Suprapubic skin (tissue), 4 donors: Measurements from ENCODE around the gene RPL21. TPM values are rescaled to one million over a fixed set of nuclear protein-coding genes. Genes with fewer than 3 reads are reported as not detected.
"Not testable (repeated sequence)": the region's sequence is repeated elsewhere in the genome, so short reads cannot be mapped to it uniquely, and the experiment has no call there.

Experiments
- DNase-seq, 2 donors: peaks; one replicate each; pipeline ENCODE4 v3.0.0-alpha.2; 2019; ENCODE audit warnings: low spot score in 2 of 2
- H3K27ac ChIP-seq: fragments of 200-600 bp; sonication (generic); one replicate; pipeline ENCODE4 v1.5.1; 2019
- H3K27me3 ChIP-seq: fragments of 200-600 bp; sonication (generic); one replicate; pipeline ENCODE4 v1.5.1; 2019
- H3K36me3 ChIP-seq: fragments of 200-600 bp; sonication (generic); one replicate; pipeline ENCODE4 v1.5.1; 2019
- H3K4me1 ChIP-seq: fragments of 200-600 bp; sonication (generic); one replicate; pipeline ENCODE4 v1.5.1; 2019
- H3K4me3 ChIP-seq: fragments of 200-600 bp; sonication (generic); one replicate; pipeline ENCODE4 v1.5.1; 2019; ENCODE audit warnings: mild to moderate bottlenecking
- H3K9me3 ChIP-seq: fragments of 200-600 bp; sonication (generic); one replicate; pipeline ENCODE4 v1.5.1; 2019
- CTCF ChIP-seq, 2 donors: fragments of 200-600 bp in 1 of 2; fragments of 450-650 bp in 1 of 2; sonication (generic) in 1 of 2; IDR thresholded peaks; one replicate each; pipeline ENCODE4 v1.5.1; 2016 to 2019; ENCODE audit warnings: antibody characterized with exemption in 2 of 2, mild to moderate bottlenecking in 1 of 2, moderate library complexity in 1 of 2
- EP300 ChIP-seq: sonication (generic); formaldehyde crosslinking; IDR thresholded peaks from one replicate; pipeline ENCODE4 v1.6.1; 2017; ENCODE audit warnings: antibody characterized with exemption
- POLR2A ChIP-seq, 2 donors: fragments of 450-650 bp; IDR thresholded peaks; one replicate each; pipeline ENCODE4 v1.6.1; 2017; ENCODE audit warnings: antibody characterized with exemption in 2 of 2, mild to moderate bottlenecking in 2 of 2, moderate library complexity in 2 of 2
- POLR2AphosphoS5 ChIP-seq, 3 donors: sonication (generic); formaldehyde crosslinking; IDR thresholded peaks; one replicate each; pipeline ENCODE4 v1.6.1; 2017; ENCODE audit warnings: antibody characterized with exemption in 3 of 3
- WGBS: methylation state at CpG from one replicate; pipeline ENCODE4 v1.1.5; 2018; 5-methylcytosine and 5-hydroxymethylcytosine counted together
- total RNA-seq, 4 donors: library from RNA; depleted of rRNA; stranded (reverse); fragments of >200 nt; gene quantifications; one replicate each; pipeline ENCODE4 v1.1.0, GENCODE V29; 2016

RPL21 gene
- total RNA-seq, 4 donors from 2014 or later, result 337 to 951 (median 832) TPM

DNA sequence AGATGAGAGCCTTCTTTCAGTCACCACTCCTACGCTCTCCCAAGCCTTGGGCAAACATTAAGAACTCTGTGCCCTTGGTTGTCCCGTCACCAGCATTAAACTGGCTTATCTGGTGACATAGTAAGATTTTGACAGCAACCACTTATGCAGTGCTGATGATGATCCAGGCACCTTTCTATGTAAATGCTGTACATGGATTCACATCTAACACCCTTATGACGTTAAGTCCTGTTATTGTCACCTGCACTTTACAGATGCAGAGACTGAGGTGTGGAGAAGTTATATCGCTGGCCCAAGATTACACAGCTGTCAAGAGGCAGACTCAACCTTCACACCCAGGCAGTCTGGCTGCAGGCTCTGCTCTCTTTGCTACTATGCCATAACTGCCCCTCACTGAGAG is 44.3 kb downstream of the RPL21 start:
- Histone ChIP-seq H3K4me3 (no peak overlapping the region), H3K9me3 (no peaks in the 10 kb centered on the region), H3K4me1 (no peaks in the 10 kb centered on the region), H3K27ac (no peak overlapping the region), H3K27me3 (peaks cover 7% of the 10 kb centered on the region), H3K36me3 (no peaks in the 10 kb centered on the region)
- no peak for TF ChIP-seq CTCF (IDR thresholded peaks at IDR 0.05)
- TF ChIP-seq EP300, result no peak
- TF ChIP-seq POLR2A (IDR thresholded peaks at IDR 0.05), result no peak
- TF ChIP-seq POLR2AphosphoS5 (IDR thresholded peaks at IDR 0.05), result no peak
- 86% methylated on average over 4 of the region's 4 CpGs for WGBS
- no peak for DNase-seq

- 88% methylated on average over 6 of the region's 8 CpGs for WGBS
- DNase-seq, result no peak
- Histone ChIP-seq H3K4me1 (no peaks in the 10 kb centered on the region), H3K27me3 (peaks cover 7% of the 10 kb centered on the region), H3K9me3 (no peaks in the 10 kb centered on the region), H3K36me3 (no peaks in the 10 kb centered on the region), H3K27ac (no peak overlapping the region), H3K4me3 (no peak overlapping the region)
- no peak for TF ChIP-seq EP300
- no peak for TF ChIP-seq CTCF (IDR thresholded peaks at IDR 0.05)
- TF ChIP-seq POLR2AphosphoS5 (IDR thresholded peaks at IDR 0.05), result no peak
- no peak for TF ChIP-seq POLR2A (IDR thresholded peaks at IDR 0.05)
Measured at GRCh38 chr13:27296496-27296895, 45.1 kb downstream of the RPL21 start.

DNA sequence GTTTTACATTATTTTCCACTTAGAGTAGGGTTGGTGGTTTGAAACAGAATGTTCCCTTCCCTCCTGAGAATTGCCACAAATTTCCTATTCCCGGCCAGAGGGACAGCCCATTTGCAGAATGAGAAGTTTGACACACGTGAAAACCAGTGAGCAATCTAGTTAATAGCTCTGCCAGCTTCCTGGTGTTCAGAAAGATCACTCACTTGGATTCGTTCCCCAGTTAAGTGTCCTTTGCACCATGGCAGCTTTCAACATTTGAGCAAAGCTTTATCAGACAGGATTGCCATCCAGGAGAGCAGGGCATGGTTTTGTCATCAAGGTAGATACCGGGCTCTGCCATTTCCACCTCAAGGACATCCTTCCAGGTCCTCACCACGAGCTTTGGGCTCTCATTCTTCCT is 47.5 kb downstream of the RPL21 start:
- WGBS, result 65% methylated on average over 5 of the region's 5 CpGs
- Histone ChIP-seq H3K27me3 (peaks cover 7% of the 10 kb centered on the region), H3K27ac (no peak overlapping the region), H3K4me3 (no peak overlapping the region), H3K36me3 (no peaks in the 10 kb centered on the region), H3K4me1 (no peaks in the 10 kb centered on the region), H3K9me3 (no peaks in the 10 kb centered on the region)
- TF ChIP-seq POLR2A (IDR thresholded peaks at IDR 0.05) (no peak), POLR2AphosphoS5 (IDR thresholded peaks at IDR 0.05) (no peak), EP300 (no peak), CTCF (IDR thresholded peaks at IDR 0.05) (no peak)
- no peak for DNase-seq

- DNase-seq, result peak in 1 of 2 donors; percentile 38
- not testable (repeated sequence) for H3K27ac ChIP-seq, H3K4me3 ChIP-seq, H3K4me1 ChIP-seq, H3K36me3 ChIP-seq, H3K27me3 ChIP-seq, H3K9me3 ChIP-seq
- WGBS, result 92% methylated on average over 7 of the region's 7 CpGs
Measured at GRCh38 chr13:27300406-27300805, 49.0 kb downstream of the RPL21 start.

DNA sequence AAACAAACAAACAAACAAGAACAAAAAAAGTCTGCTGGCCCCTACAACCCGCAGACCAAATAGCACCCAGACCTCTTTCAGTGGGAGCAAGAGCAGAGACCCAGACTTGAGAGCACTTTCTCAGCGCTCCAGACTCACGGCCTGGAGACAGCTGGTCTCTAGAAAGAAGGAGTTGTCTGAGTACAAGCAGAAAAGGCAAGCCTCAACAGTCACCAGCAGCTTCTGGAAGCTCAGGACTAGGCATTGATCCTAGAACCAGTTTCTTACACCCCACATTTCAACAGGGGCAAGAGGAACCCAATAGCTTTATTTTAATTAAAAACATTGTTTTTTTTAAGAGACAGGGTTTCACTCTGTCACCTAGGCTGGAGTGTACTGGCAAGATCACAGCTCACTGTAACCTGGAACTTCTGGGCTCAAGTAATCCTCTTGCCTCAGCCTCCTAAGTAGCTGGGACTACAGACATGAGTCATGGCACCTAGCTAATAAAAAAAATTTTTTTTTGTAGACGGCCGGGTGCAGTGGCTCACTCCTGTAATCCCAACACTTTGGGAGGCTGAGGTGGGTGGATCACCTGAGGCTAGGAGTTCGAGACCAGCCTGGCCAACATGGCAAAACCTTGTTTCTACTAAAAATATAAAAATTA is 49.7 kb downstream of the RPL21 start:
- Histone ChIP-seq H3K36me3 (no peaks in the 10 kb centered on the region), H3K9me3 (no peaks in the 10 kb centered on the region), H3K4me1 (no peaks in the 10 kb centered on the region), H3K27ac (no peak overlapping the region), H3K27me3 (peaks cover 3% of the 10 kb centered on the region), H3K4me3 (no peak overlapping the region)
- TF ChIP-seq POLR2AphosphoS5 (IDR thresholded peaks at IDR 0.05) (no peak), CTCF (IDR thresholded peaks at IDR 0.05) (no peak), POLR2A (IDR thresholded peaks at IDR 0.05) (no peak)
- DNase-seq, result peak in 1 of 2 donors; percentile 23
- WGBS, result 60% methylated on average over 6 of the region's 6 CpGs
